ENCODE measurements around the gene FOXO3. TPM values are rescaled to one million over a fixed set of nuclear protein-coding genes. Genes with fewer than 3 reads are reported as not detected.
"Not testable (repeated sequence)": the region's sequence is repeated elsewhere in the genome, so short reads cannot be mapped to it uniquely, and the experiment has no call there.

Gene FOXO3
- total RNA-seq, 1 donor from 2014 or later: 91.5 TPM

- Histone ChIP-seq H3K27me3 (no peaks in the 10 kb centered on the region), H3K36me3 (peaks cover 9 to 10% of the 10 kb centered on the region in 2 donors), H3K27ac (peak overlapping the region; percentile 46 to 48), H3K4me3 (no peak overlapping the region), H3K4me1 (peaks cover 19 to 63% of the 10 kb centered on the region in 2 donors), H3K9me3 (no peaks in the 10 kb centered on the region)
- TF ChIP-seq, protein P1, sequence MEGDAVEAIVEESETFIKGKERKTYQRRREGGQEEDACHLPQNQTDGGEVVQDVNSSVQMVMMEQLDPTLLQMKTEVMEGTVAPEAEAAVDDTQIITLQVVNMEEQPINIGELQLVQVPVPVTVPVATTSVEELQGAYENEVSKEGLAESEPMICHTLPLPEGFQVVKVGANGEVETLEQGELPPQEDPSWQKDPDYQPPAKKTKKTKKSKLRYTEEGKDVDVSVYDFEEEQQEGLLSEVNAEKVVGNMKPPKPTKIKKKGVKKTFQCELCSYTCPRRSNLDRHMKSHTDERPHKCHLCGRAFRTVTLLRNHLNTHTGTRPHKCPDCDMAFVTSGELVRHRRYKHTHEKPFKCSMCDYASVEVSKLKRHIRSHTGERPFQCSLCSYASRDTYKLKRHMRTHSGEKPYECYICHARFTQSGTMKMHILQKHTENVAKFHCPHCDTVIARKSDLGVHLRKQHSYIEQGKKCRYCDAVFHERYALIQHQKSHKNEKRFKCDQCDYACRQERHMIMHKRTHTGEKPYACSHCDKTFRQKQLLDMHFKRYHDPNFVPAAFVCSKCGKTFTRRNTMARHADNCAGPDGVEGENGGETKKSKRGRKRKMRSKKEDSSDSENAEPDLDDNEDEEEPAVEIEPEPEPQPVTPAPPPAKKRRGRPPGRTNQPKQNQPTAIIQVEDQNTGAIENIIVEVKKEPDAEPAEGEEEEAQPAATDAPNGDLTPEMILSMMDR (IDR thresholded peaks at IDR 0.05): no peak
- no peak for DNase-seq (ENCODE audit: low spot score in 2 of 2)
- intact Hi-C loops (cut with DNase I): no loop called here
Measured at GRCh38 chr6:108675226-108676200, 114.8 kb downstream of the FOXO3 start.

- intact Hi-C loops (cut with DNase I): no loop called here
- Histone ChIP-seq H3K27me3 (no peaks in the 10 kb centered on the region), H3K36me3 (peaks cover 10 to 13% of the 10 kb centered on the region in 2 donors), H3K4me1 (peaks cover 16 to 52% of the 10 kb centered on the region in 2 donors), H3K4me3 (no peak overlapping the region), H3K9me3 (no peaks in the 10 kb centered on the region), H3K27ac (peak overlapping the region; percentile 46 to 48)
- TF ChIP-seq, protein P1 (IDR thresholded peaks at IDR 0.05): no peak
- DNase-seq (ENCODE audit: low spot score in 2 of 2): no peak
Measured at GRCh38 chr6:108676555-108676954, 115.8 kb downstream of the FOXO3 start.

GRCh38 chr6:108677357-108677756 lies 116.6 kb downstream of the FOXO3 start:
- Histone ChIP-seq H3K4me1 (peaks cover 16 to 51% of the 10 kb centered on the region in 2 donors), H3K36me3 (peaks cover 15 to 16% of the 10 kb centered on the region in 2 donors), H3K27ac (peak overlapping the region in 1 of 2 donors; percentile 7), H3K9me3 (no peaks in the 10 kb centered on the region), H3K4me3 (no peak overlapping the region), H3K27me3 (no peaks in the 10 kb centered on the region)
- intact Hi-C loops (cut with DNase I): no loop called here
- TF ChIP-seq, protein P1 (IDR thresholded peaks at IDR 0.05): no peak
- no peak for DNase-seq (ENCODE audit: low spot score in 2 of 2)

DNA sequence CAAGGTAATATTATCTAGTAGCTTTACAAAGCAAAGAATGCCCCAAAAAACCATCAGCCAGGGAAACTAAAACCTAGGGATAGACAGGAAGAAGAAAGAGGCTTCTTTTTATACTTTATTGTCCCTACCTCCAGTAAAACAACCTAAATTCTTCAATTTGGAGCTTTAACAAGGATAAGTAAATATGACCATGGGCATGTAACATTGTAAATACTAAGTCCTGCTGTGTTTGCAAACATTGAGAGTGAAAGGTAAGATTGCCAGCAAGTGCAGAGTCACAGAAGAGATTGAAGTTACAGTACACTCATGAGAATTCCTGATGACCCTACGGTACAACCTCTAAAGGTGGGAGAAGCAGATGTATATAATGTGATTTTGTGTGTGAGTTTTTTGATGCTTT lies 117.2 kb downstream of the FOXO3 start:
- TF ChIP-seq, protein P1 (IDR thresholded peaks at IDR 0.05): no peak

GRCh38 chr6:108680314-108680713 lies 119.6 kb downstream of the FOXO3 start:
- H3K27me3 ChIP-seq; intact Hi-C loops (cut with DNase I); H3K9me3 ChIP-seq; DNase-seq (ENCODE audit: low spot score in 2 of 2); H3K27ac ChIP-seq; H3K4me3 ChIP-seq: not testable (repeated sequence)
- H3K36me3 ChIP-seq: peaks cover 16 to 26% of the 10 kb centered on the region in 2 donors
- peaks cover 4 to 37% of the 10 kb centered on the region in 2 donors for H3K4me1 ChIP-seq

More for the DNA sequence above, 117.2 kb downstream of the FOXO3 start:
- H3K27me3 ChIP-seq: no peaks in the 10 kb centered on the region
- peak overlapping the region in 1 of 2 donors; percentile 7 for H3K27ac ChIP-seq
- peaks cover 16 to 49% of the 10 kb centered on the region in 2 donors for H3K4me1 ChIP-seq
- no peak overlapping the region for H3K4me3 ChIP-seq
- peaks cover 16 to 18% of the 10 kb centered on the region in 2 donors for H3K36me3 ChIP-seq
- DNase-seq (ENCODE audit: low spot score in 2 of 2): no peak
- intact Hi-C loops (cut with DNase I): no loop called here
- H3K9me3 ChIP-seq: no peaks in the 10 kb centered on the region

DNA sequence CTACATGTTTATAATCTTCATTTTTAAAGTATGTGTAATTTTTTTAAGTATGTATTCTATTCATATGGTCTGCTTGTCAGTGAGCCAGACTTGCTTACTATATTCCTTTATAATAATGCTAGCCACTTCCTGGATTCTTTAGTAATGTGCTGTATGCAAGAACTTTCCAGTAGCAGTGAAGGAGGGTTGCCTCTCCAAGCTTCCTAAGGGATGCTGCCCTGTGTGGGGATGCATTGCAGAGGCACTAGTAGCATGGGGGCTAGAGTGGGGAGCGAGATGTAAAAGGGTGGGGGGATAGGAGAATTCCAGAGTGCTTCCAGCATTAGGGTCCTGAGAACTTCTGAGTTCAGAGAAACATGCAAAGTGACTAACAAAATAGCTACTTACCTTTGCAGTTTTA lies 121.0 kb downstream of the FOXO3 start:
- DNase-seq (ENCODE audit: low spot score in 2 of 2); H3K9me3 ChIP-seq; H3K27ac ChIP-seq; intact Hi-C loops (cut with DNase I); H3K27me3 ChIP-seq; H3K4me3 ChIP-seq: not testable (repeated sequence)
- H3K4me1 ChIP-seq: peaks cover 4 to 37% of the 10 kb centered on the region in 2 donors
- peaks cover 26 to 40% of the 10 kb centered on the region in 2 donors for H3K36me3 ChIP-seq

DNA sequence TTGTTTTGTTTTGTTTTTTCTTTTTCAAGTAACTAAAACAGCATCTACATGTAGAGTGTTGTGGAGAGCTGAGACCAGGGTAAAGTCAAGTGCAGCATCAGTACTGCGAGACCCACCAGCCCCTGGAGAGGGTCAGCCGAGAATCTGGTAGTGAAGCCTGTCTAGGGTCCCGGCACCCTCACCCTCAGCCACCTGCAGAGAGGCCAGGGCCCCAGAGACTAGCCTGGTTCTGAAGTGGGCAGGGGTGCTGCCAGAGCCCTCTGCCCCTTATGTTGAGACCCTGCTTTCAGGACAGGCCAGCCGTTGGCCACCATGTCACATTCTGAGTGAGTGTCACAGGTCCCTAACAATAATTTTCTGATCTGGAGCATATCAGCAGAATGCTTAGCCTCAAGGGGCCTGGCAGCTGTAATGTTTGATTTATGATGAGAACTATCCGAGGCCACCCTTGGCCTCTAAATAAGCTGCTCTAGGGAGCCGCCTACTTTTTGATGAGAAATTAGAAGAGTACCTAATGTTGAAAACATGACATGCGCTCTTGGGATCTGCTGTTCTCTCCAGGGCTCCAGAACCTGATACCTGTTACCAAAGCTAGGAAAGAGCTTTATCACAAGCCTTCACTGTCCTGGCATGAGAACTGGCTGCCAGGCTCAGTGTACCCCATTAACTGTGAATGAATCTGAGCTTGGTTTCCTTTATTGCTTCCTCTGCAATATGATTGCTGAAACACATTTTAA lies 121.8 kb downstream of the FOXO3 start:
- DNase-seq (ENCODE audit: low spot score in 2 of 2); intact Hi-C loops (cut with DNase I); H3K4me3 ChIP-seq; H3K27ac ChIP-seq; H3K9me3 ChIP-seq; H3K27me3 ChIP-seq: not testable (repeated sequence)
- peaks cover 7 to 33% of the 10 kb centered on the region in 2 donors for H3K4me1 ChIP-seq
- peaks cover 26 to 41% of the 10 kb centered on the region in 2 donors for H3K36me3 ChIP-seq

- H3K27ac ChIP-seq; H3K9me3 ChIP-seq; DNase-seq (ENCODE audit: low spot score in 2 of 2); intact Hi-C loops (cut with DNase I); H3K27me3 ChIP-seq; H3K4me3 ChIP-seq: not testable (repeated sequence)
- Histone ChIP-seq H3K4me1 (peaks cover 18 to 41% of the 10 kb centered on the region in 2 donors), H3K36me3 (peaks cover 26 to 41% of the 10 kb centered on the region in 2 donors)
Measured at GRCh38 chr6:108683976-108684375, 123.3 kb downstream of the FOXO3 start.
